H9 (cell line): ENCODE results near the gene SLC16A4. TPM values are rescaled to one million over a fixed set of nuclear protein-coding genes. Genes with fewer than 3 reads are reported as not detected.

ENCODE experiments used
- DNase-seq: peaks from one replicate; pipeline ENCODE4 v3.0.0-alpha.2; 2017
- H2AFZ ChIP-seq: one replicate; pipeline ENCODE4 v1.6.1; 2013; ENCODE audit warnings: mild to moderate bottlenecking, low read length, control low read depth, moderate library complexity
- H2AK5ac ChIP-seq: 2 replicates; pipeline ENCODE4 v1.6.1; 2013; ENCODE audit warnings: low read length, control low read depth, mixed read lengths; ENCODE audit not compliant: insufficient read length
- H2BK120ac ChIP-seq: one replicate; pipeline ENCODE4 v1.6.1; 2013; ENCODE audit warnings: low read depth, mild to moderate bottlenecking, low read length, control low read depth, inconsistent platforms; ENCODE audit not compliant: poor library complexity, severe bottlenecking
- H2BK12ac ChIP-seq: 2 replicates; pipeline ENCODE4 v1.6.1; 2013; ENCODE audit warnings: low read length, control low read depth, mixed read lengths, low read depth; ENCODE audit not compliant: insufficient read length
- H2BK15ac ChIP-seq: 2 replicates; pipeline ENCODE4 v1.6.1; 2013; ENCODE audit warnings: low read depth, low read length, control low read depth
- H2BK20ac ChIP-seq: one replicate; pipeline ENCODE4 v1.6.1; 2013; ENCODE audit warnings: low read depth, mild to moderate bottlenecking, low read length, control low read depth, inconsistent platforms; ENCODE audit not compliant: poor library complexity, severe bottlenecking
- H2BK5ac ChIP-seq: 2 replicates; pipeline ENCODE4 v1.6.1; 2013; ENCODE audit warnings: low read length, control low read depth, mixed read lengths; ENCODE audit not compliant: insufficient read length
- H3K14ac ChIP-seq: 2 replicates; pipeline ENCODE4 v1.6.1; 2013; ENCODE audit warnings: low read length, control low read depth; ENCODE audit not compliant: insufficient read depth
- H3K18ac ChIP-seq: 2 replicates; pipeline ENCODE4 v1.6.1; 2013; ENCODE audit warnings: low read depth, mild to moderate bottlenecking, mixed read lengths, low read length, control low read depth; ENCODE audit not compliant: insufficient read length
- H3K23ac ChIP-seq: 2 replicates; pipeline ENCODE4 v1.6.1; 2013; ENCODE audit warnings: low read length, control low read depth, mixed read lengths, low read depth; ENCODE audit not compliant: insufficient read length
- H3K23me2 ChIP-seq: 2 replicates; pipeline ENCODE4 v1.6.1; 2013; ENCODE audit warnings: low read depth, mild to moderate bottlenecking, mixed read lengths, low read length, control low read depth; ENCODE audit not compliant: insufficient read length, poor library complexity, severe bottlenecking
- H3K27ac ChIP-seq: 2 replicates; pipeline ENCODE4 v1.5.1; 2013; ENCODE audit warnings: low read length, control low read depth, mixed read lengths, low read depth; ENCODE audit not compliant: insufficient read length
- H3K27me3 ChIP-seq: 2 replicates; pipeline ENCODE4 v1.6.1; 2013; ENCODE audit warnings: low read length, control low read depth, inconsistent platforms; ENCODE audit not compliant: insufficient read depth
- H3K4ac ChIP-seq: 2 replicates; pipeline ENCODE4 v1.6.1; 2013; ENCODE audit warnings: low read depth, mild to moderate bottlenecking, control low read depth, inconsistent platforms, low read length, moderate library complexity
- H3K4me1 ChIP-seq: 2 replicates; pipeline ENCODE4 v1.6.1; 2013; ENCODE audit warnings: low read length, control low read depth, inconsistent platforms; ENCODE audit not compliant: insufficient read depth
- H3K4me2 ChIP-seq: 2 replicates; pipeline ENCODE4 v1.6.1; 2013; ENCODE audit warnings: low read length, control low read depth, mixed read lengths; ENCODE audit not compliant: insufficient read length, insufficient read depth
- H3K56ac ChIP-seq: 2 replicates; pipeline ENCODE4 v1.6.1; 2013; ENCODE audit warnings: low read depth, mild to moderate bottlenecking, mixed read lengths, low read length, control low read depth; ENCODE audit not compliant: insufficient read length
- H3K79me1 ChIP-seq: 2 replicates; pipeline ENCODE4 v1.6.1; 2013; ENCODE audit warnings: low read depth, mild to moderate bottlenecking, moderate library complexity, low read length, control low read depth, inconsistent platforms; ENCODE audit not compliant: insufficient read depth, poor library complexity, severe bottlenecking
- H3K79me2 ChIP-seq: 2 replicates; pipeline ENCODE4 v1.6.1; 2013; ENCODE audit warnings: low read length, control low read depth, inconsistent platforms; ENCODE audit not compliant: insufficient read depth
- H3K9ac ChIP-seq: 2 replicates; pipeline ENCODE4 v1.6.1; 2013; ENCODE audit warnings: low read length, control low read depth, mixed read lengths; ENCODE audit not compliant: insufficient read length; ENCODE audit errors: extremely low read depth
- H3K9me3 ChIP-seq: one replicate; pipeline ENCODE4 v1.6.1; 2013; ENCODE audit warnings: low read depth, low read length, inconsistent platforms; ENCODE audit not compliant: control insufficient read depth
- H3T11ph ChIP-seq: one replicate; pipeline ENCODE4 v1.6.1; 2013; ENCODE audit warnings: mild to moderate bottlenecking, low read length, control low read depth, inconsistent platforms
- H4K20me1 ChIP-seq: one replicate; pipeline ENCODE4 v1.6.1; 2013; ENCODE audit not compliant: control insufficient read depth, insufficient read length, insufficient read depth
- H4K5ac ChIP-seq: 2 replicates; pipeline ENCODE4 v1.6.1; 2013; ENCODE audit warnings: low read depth, mild to moderate bottlenecking, mixed read lengths, low read length, control low read depth; ENCODE audit not compliant: insufficient read length
- H4K8ac ChIP-seq: replicated peaks from 2 replicates; pipeline ENCODE4 v1.6.1; 2013; ENCODE audit warnings: low read length, control low read depth, mixed read lengths, low read depth; ENCODE audit not compliant: insufficient read length
- H4K91ac ChIP-seq: 2 replicates; pipeline ENCODE4 v1.6.1; 2013; ENCODE audit warnings: low read depth, mild to moderate bottlenecking, moderate library complexity, mixed read lengths, low read length, control low read depth; ENCODE audit not compliant: insufficient read length
- H3K27ac Mint-ChIP-seq, 3 experiments: 2 replicates in 2 of 3; 3 replicates in 1 of 3; pipeline ENCODE4 v1.8.0; 2020 to 2021; ENCODE audit warnings: mixed read lengths in 3 of 3, mild to moderate bottlenecking in 1 of 3, moderate library complexity in 1 of 3
- H3K27me3 Mint-ChIP-seq: 2 replicates; pipeline ENCODE4 v1.8.0; 2021; ENCODE audit warnings: low read depth, mild to moderate bottlenecking, moderate library complexity, mixed read lengths
- H3K36me3 Mint-ChIP-seq, 3 experiments: 2 replicates in 2 of 3; 3 replicates in 1 of 3; pipeline ENCODE4 v1.8.0; 2020 to 2021; ENCODE audit warnings: low read depth in 3 of 3, mixed read lengths in 3 of 3; ENCODE audit not compliant: insufficient read depth in 1 of 3
- H3K4me1 Mint-ChIP-seq, 2 experiments: 2 replicates each; pipeline ENCODE4 v1.8.0; 2020; ENCODE audit warnings: mixed read lengths in 2 of 2
- H3K4me3 Mint-ChIP-seq, 2 experiments: 2 replicates in 1 of 2; 3 replicates in 1 of 2; pipeline ENCODE4 v1.8.0; 2020 to 2021; ENCODE audit warnings: mild to moderate bottlenecking in 2 of 2, mixed read lengths in 2 of 2, moderate library complexity in 1 of 2
- H3K9me3 Mint-ChIP-seq, 2 experiments: 2 replicates in 1 of 2; 3 replicates in 1 of 2; pipeline ENCODE4 v1.8.0; 2020; ENCODE audit warnings: mild to moderate bottlenecking in 2 of 2, mixed read lengths in 2 of 2, moderate library complexity in 1 of 2
- WGBS: extraction: QIAGEN DNeasy Blood & Tissue Kit; methylation state at CpG from one replicate; pipeline ENCODE4 v1.1.7; 2013; ENCODE audit warnings: missing lambda C conversion rate, low lambda C conversion rate, mixed read lengths; ENCODE audit not compliant: insufficient read length; ENCODE audit errors: extremely low coverage; 5-methylcytosine and 5-hydroxymethylcytosine counted together
- total RNA-seq: library from RNA; stranded (reverse); gene quantifications from 2 replicates; pipeline ENCODE4 v1.2.1, GENCODE V29; 2021
- TF ChIP-seq, protein P1 (sequence below): fragments of 200-600 bp; sonication (generic); conservative IDR thresholded peaks from 3 replicates; pipeline ENCODE4 v1.8.0; 2021; ENCODE audit warnings: antibody characterized with exemption, mild to moderate bottlenecking

SLC16A4 gene
- total RNA-seq, 1 experiment from 2014 or later, result 0.17 TPM

- Histone ChIP-seq H2BK120ac (no peak overlapping the region), H3K4ac (no peak overlapping the region), H3K27ac (no peak overlapping the region), H3K79me1 (peaks cover 5% of the 10 kb centered on the region), H2BK5ac (no peak overlapping the region), H3K79me2 (peaks cover 5% of the 10 kb centered on the region; the same call in 1 of the 2 replicates), H3K4me1 (no peaks in the 10 kb centered on the region), H2AFZ (no peak overlapping the region), H2BK15ac (no peak overlapping the region), H3K14ac (no peak overlapping the region), H3K9ac (no peak overlapping the region), H2BK20ac (no peak overlapping the region), H4K8ac (no peak overlapping the region), H3T11ph (no peak overlapping the region), H4K91ac (no peak overlapping the region), H3K18ac (no peak overlapping the region), H3K56ac (no peak overlapping the region), H3K4me2 (no peak overlapping the region), H3K23ac (no peak overlapping the region), H3K27me3 (no peaks in the 10 kb centered on the region), H2AK5ac (no peak overlapping the region), H2BK12ac (no peak overlapping the region), H3K9me3 (no peaks in the 10 kb centered on the region), H4K20me1 (no peaks in the 10 kb centered on the region), H4K5ac (no peak overlapping the region), H3K23me2 (no peaks in the 10 kb centered on the region)
- WGBS, result no CpG with 5 or more reads among the region's 1 CpG
- DNase-seq, result no peak
- Mint-ChIP-seq H3K27me3 (no peaks in the 10 kb centered on the region), H3K9me3 (no peaks in the 10 kb centered on the region), H3K27ac (no peak overlapping the region), H3K36me3 (peaks cover 9 to 28% (median 22%) of the 10 kb centered on the region in 3 experiments; a peak in 6 of 7 replicates), H3K4me3 (no peak overlapping the region), H3K4me1 (peaks cover under 1 to 3% of the 10 kb centered on the region in 2 experiments; a peak in 1 of 4 replicates)
- TF ChIP-seq, protein P1, sequence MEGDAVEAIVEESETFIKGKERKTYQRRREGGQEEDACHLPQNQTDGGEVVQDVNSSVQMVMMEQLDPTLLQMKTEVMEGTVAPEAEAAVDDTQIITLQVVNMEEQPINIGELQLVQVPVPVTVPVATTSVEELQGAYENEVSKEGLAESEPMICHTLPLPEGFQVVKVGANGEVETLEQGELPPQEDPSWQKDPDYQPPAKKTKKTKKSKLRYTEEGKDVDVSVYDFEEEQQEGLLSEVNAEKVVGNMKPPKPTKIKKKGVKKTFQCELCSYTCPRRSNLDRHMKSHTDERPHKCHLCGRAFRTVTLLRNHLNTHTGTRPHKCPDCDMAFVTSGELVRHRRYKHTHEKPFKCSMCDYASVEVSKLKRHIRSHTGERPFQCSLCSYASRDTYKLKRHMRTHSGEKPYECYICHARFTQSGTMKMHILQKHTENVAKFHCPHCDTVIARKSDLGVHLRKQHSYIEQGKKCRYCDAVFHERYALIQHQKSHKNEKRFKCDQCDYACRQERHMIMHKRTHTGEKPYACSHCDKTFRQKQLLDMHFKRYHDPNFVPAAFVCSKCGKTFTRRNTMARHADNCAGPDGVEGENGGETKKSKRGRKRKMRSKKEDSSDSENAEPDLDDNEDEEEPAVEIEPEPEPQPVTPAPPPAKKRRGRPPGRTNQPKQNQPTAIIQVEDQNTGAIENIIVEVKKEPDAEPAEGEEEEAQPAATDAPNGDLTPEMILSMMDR, result no peak
Measured at GRCh38 chr1:110355321-110355720, 35.5 kb downstream of the SLC16A4 start.
